ENCODE data around the gene CR1.
"Not testable (repeated sequence)": the region's sequence is repeated elsewhere in the genome, so short reads cannot be mapped to it uniquely, and the experiment has no call there.

Gene CR1

DNA sequence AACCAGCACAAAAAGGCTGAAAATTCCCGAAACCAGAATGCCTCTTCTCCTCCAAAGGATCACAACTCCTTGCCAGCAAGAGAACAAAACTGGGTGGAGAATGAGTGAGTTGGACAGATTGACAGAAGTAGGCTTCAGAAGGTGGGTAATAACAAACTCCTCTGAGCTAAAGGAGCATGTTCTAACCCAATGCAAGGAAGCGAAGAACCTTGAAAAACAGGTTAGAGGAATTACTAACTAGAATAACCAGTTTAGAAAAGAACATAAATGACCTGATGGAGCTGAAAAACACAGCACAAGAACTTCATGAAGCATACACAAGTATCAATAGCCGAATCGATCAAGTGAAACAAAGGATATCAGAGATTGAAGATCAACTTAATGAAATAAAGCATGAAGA, 93.5 kb downstream of the CR1 start:
- H3K27ac ChIP-seq (ENCODE audit: low read depth, low read length); H3K36me3 ChIP-seq (ENCODE audit: insufficient read depth, low read length); H3K4me1 ChIP-seq (ENCODE audit: control insufficient read depth, insufficient read depth, low read length, unreplicated experiment); H2AFZ ChIP-seq (ENCODE audit: low read length, unreplicated experiment); H3K79me2 ChIP-seq (ENCODE audit: control insufficient read depth, insufficient read depth, low read length, unreplicated experiment); H3K4me3 ChIP-seq (ENCODE audit: low read depth, low read length): not testable (repeated sequence)
- H3K27me3 ChIP-seq (ENCODE audit: insufficient read depth, low read length), result peaks cover 55% of the 10 kb centered on the region

DNA sequence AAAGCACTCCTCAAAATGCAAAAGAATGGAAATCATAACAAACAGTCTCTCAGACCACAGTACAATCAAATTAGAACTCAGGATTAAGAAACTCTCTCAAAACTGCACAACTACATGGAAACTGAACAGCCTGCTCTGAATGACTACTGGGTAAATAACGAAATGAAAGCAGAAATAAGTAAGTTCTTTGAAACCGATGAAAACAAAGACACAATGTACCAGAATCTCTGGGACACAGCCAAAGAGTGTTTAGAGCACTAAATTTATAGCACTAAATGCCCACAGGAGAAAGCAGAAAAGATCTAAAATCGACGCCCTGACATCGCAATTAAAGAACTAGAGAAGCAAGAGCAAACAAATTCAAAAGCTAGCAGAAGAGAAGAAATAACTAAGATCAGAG, 95.2 kb downstream of the CR1 start:
- not testable (repeated sequence) for H3K36me3 ChIP-seq (ENCODE audit: insufficient read depth, low read length); H2AFZ ChIP-seq (ENCODE audit: low read length, unreplicated experiment); H3K4me3 ChIP-seq (ENCODE audit: low read depth, low read length); H3K79me2 ChIP-seq (ENCODE audit: control insufficient read depth, insufficient read depth, low read length, unreplicated experiment); H3K4me1 ChIP-seq (ENCODE audit: control insufficient read depth, insufficient read depth, low read length, unreplicated experiment); H3K27ac ChIP-seq (ENCODE audit: low read depth, low read length)
- H3K27me3 ChIP-seq (ENCODE audit: insufficient read depth, low read length), result peaks cover 44% of the 10 kb centered on the region

DNA sequence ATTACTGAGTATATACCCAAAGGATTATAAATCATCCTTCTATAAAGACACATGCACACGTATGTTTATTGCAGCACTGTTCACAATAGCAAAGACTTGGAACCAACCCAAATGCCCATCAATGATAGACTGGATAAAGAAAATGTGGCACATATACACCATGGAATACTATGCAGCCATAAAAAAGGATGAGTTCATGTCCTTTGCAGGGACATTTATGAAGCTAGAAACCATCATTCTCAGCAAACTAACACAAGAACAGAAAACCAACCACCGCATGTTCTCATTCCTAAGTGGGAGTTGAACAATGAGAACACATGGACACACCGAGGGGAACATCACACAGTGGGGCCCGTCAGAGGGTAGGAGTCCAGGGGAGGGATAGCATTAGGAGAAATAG, 98.1 kb downstream of the CR1 start:
- H3K4me3 ChIP-seq (ENCODE audit: low read depth, low read length); H3K36me3 ChIP-seq (ENCODE audit: insufficient read depth, low read length); H3K27ac ChIP-seq (ENCODE audit: low read depth, low read length); H3K79me2 ChIP-seq (ENCODE audit: control insufficient read depth, insufficient read depth, low read length, unreplicated experiment); H2AFZ ChIP-seq (ENCODE audit: low read length, unreplicated experiment); H3K4me1 ChIP-seq (ENCODE audit: control insufficient read depth, insufficient read depth, low read length, unreplicated experiment): not testable (repeated sequence)
- H3K27me3 ChIP-seq (ENCODE audit: insufficient read depth, low read length), result peaks cover 23% of the 10 kb centered on the region

DNA sequence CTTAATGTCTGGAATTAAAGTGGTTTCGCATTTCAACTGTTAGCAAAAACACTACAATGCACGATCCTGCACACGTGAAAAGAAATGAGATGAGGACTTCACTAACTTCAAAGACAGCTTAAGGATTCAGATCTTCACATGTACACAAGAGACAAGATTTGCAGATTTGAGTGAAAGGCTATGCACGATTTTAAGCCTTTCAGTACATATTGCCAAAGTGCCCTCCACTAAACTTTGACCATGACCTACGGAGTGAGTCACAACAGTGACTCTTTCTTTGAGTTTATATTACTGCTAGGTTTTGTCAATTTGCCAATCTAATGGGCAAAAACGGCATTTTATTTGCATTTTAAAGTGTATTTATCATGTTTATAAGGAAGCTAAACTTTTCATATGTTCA, 107.8 kb downstream of the CR1 start:
- peaks cover 13% of the 10 kb centered on the region for H3K27me3 ChIP-seq (ENCODE audit: insufficient read depth, low read length)
- no peak overlapping the region for H2AFZ ChIP-seq (ENCODE audit: low read length, unreplicated experiment)
- H3K4me1 ChIP-seq (ENCODE audit: control insufficient read depth, insufficient read depth, low read length, unreplicated experiment), result peaks cover 2% of the 10 kb centered on the region

DNA sequence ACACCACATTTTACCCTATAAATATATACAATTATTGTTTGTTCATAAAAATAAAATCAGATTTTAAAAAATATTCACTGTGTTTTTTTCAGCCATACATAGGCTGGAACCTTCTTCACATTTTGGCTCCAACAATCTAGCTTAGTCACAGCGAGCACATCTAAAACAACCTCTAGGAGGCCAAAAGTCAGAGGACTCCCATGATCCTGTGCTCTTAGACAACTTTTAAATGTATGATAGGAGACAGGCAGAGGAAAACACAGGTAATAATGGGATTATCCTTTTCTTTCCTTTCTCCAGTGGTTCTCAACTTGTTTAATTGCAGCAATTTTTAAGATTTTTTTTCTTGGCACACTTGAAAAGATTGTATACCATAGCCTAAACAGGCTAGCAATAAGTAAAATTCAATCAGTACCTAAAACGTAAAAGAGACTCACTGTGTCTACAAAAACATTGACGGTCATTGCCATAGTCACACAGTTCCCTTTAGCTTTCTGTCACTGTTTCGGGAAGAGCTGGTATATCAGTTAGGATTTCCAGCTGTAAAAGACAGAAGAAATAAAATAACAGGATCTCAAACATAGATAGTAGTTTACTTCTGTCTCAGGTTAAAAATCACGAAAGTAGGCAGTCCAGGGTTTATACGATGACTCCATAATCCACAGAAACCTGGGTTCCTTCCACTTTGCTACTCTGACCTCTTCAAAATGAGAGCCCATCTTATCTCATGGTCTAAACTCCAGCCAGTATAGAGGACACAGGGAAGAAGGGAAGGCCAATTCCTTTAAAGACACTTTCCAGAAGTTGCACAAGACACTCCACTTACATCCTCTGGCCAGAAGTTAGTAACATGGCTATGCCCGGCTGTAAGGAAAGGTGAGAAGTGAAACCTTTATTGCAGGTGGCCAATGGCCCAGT, 109.7 kb downstream of the CR1 start:
- Histone ChIP-seq H3K27me3 (ENCODE audit: insufficient read depth, low read length) (peaks cover under 1% of the 10 kb centered on the region; the same call in 1 of the 2 replicates), H3K36me3 (ENCODE audit: insufficient read depth, low read length) (no peaks in the 10 kb centered on the region), H3K4me1 (ENCODE audit: control insufficient read depth, insufficient read depth, low read length, unreplicated experiment) (peaks cover 2% of the 10 kb centered on the region), H3K4me3 (ENCODE audit: low read depth, low read length) (no peak overlapping the region), H3K27ac (ENCODE audit: low read depth, low read length) (no peak overlapping the region), H3K79me2 (ENCODE audit: control insufficient read depth, insufficient read depth, low read length, unreplicated experiment) (no peaks in the 10 kb centered on the region), H2AFZ (ENCODE audit: low read length, unreplicated experiment) (no peak overlapping the region)

More for the DNA sequence above, 107.8 kb downstream of the CR1 start:
- Histone ChIP-seq H3K79me2 (ENCODE audit: control insufficient read depth, insufficient read depth, low read length, unreplicated experiment) (no peaks in the 10 kb centered on the region), H3K27ac (ENCODE audit: low read depth, low read length) (no peak overlapping the region), H3K36me3 (ENCODE audit: insufficient read depth, low read length) (no peaks in the 10 kb centered on the region), H3K4me3 (ENCODE audit: low read depth, low read length) (no peak overlapping the region)

DNA sequence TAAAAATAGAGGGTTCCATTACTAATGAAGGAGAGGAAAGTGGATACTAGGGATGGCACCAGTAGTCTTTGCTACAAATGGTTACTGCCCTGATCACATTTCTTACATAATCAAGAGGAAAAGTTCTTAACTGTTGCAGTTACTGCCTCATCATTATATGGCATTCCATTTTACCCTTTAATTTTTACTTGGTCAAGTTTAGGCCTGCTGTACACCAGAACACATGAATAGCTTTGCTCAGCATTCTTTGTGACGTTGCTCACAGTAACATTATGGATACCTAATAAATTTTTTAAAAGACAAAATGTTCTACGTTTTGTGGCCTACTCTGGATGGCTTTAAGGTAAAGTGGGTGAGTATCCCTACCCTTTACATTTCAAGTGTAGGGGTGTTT, 110.4 kb downstream of the CR1 start:
- Histone ChIP-seq H3K27ac (ENCODE audit: low read depth, low read length) (no peak overlapping the region), H3K4me3 (ENCODE audit: low read depth, low read length) (no peak overlapping the region), H3K4me1 (ENCODE audit: control insufficient read depth, insufficient read depth, low read length, unreplicated experiment) (peaks cover 2% of the 10 kb centered on the region), H3K36me3 (ENCODE audit: insufficient read depth, low read length) (no peaks in the 10 kb centered on the region), H3K27me3 (ENCODE audit: insufficient read depth, low read length) (peaks cover 4% of the 10 kb centered on the region; the same call in 1 of the 2 replicates), H3K79me2 (ENCODE audit: control insufficient read depth, insufficient read depth, low read length, unreplicated experiment) (no peaks in the 10 kb centered on the region), H2AFZ (ENCODE audit: low read length, unreplicated experiment) (no peak overlapping the region)

DNA sequence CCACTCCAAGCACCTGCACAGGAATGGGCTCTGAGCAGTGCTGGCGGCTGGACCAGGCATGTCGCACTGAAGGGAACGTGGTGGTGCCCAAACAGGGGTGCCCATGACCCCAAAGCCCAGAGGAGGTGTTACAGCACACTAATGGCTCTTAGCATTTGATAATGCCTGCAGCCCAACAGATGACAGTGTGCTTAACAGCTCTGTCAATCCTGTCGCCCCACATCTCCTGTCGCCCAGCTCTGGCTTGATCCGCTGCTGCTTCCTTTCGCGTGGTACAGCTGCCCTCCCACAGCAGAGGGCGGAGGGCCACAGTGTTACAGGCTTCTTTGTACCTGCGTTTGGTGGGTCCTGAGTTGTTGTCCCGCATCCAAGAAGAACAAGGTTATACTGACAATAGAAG, 116.8 kb downstream of the CR1 start:
- no peak overlapping the region for H3K27ac ChIP-seq (ENCODE audit: low read depth, low read length)
- H3K4me3 ChIP-seq (ENCODE audit: low read depth, low read length), result no peak overlapping the region
- H2AFZ ChIP-seq (ENCODE audit: low read length, unreplicated experiment), result no peak overlapping the region
- H3K4me1 ChIP-seq (ENCODE audit: control insufficient read depth, insufficient read depth, low read length, unreplicated experiment), result no peaks in the 10 kb centered on the region
- peaks cover 14% of the 10 kb centered on the region; the same call in 1 of the 2 replicates for H3K27me3 ChIP-seq (ENCODE audit: insufficient read depth, low read length)
- no peaks in the 10 kb centered on the region for H3K36me3 ChIP-seq (ENCODE audit: insufficient read depth, low read length)
- H3K79me2 ChIP-seq (ENCODE audit: control insufficient read depth, insufficient read depth, low read length, unreplicated experiment), result no peaks in the 10 kb centered on the region

DNA sequence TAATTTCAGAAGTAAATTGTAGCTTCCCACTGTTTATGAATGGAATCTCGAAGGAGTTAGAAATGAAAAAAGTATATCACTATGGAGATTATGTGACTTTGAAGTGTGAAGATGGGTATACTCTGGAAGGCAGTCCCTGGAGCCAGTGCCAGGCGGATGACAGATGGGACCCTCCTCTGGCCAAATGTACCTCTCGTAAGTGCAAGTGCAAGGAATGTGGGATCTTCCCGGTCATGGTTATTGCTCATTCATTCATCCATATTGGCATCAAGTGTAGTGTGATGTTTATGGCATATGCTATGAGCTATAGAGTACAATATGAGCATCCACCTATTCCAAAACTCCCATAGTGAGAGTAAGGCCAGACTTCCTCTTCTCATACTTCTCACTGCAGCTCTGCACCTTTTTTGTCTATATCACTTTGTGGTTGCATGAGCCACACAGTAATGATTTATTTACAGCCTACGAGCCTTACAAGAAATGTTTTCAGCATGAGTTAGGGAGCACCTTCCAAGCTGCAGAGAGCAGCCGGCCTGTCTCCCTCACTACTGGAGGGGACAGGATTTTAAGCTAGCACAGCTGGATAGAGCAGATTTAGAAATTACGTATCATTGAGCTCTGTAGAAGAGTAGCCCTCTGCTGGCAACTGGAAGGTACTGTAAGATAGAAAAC, 124.0 kb downstream of the CR1 start:
- H3K27ac ChIP-seq (ENCODE audit: low read depth, low read length), result no peak overlapping the region
- H3K27me3 ChIP-seq (ENCODE audit: insufficient read depth, low read length), result peaks cover 9% of the 10 kb centered on the region
- no peaks in the 10 kb centered on the region for H3K79me2 ChIP-seq (ENCODE audit: control insufficient read depth, insufficient read depth, low read length, unreplicated experiment)
- no peak overlapping the region for H2AFZ ChIP-seq (ENCODE audit: low read length, unreplicated experiment)
- no peak overlapping the region for H3K4me3 ChIP-seq (ENCODE audit: low read depth, low read length)
- no peaks in the 10 kb centered on the region for H3K4me1 ChIP-seq (ENCODE audit: control insufficient read depth, insufficient read depth, low read length, unreplicated experiment)
- H3K36me3 ChIP-seq (ENCODE audit: insufficient read depth, low read length), result no peaks in the 10 kb centered on the region

DNA sequence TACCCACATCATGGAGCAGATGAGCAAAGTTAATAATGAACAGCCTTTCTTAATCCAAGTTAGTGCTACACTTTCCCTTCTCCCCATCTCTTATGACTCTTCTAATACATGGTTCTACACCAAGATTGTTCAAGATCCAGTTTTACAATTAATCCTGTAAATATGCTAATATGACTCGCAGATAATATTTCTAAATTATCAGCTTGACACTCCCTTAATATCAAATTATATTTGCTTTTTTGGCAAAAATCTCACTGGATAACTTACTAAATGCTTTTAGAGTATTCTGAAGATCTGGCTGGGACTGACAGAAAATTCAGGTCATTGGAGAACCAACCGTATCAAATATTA, 124.6 kb downstream of the CR1 start:
- Histone ChIP-seq H3K4me1 (ENCODE audit: control insufficient read depth, insufficient read depth, low read length, unreplicated experiment) (no peaks in the 10 kb centered on the region), H3K36me3 (ENCODE audit: insufficient read depth, low read length) (no peaks in the 10 kb centered on the region), H3K27me3 (ENCODE audit: insufficient read depth, low read length) (peaks cover 8% of the 10 kb centered on the region), H3K4me3 (ENCODE audit: low read depth, low read length) (no peak overlapping the region), H2AFZ (ENCODE audit: low read length, unreplicated experiment) (no peak overlapping the region), H3K79me2 (ENCODE audit: control insufficient read depth, insufficient read depth, low read length, unreplicated experiment) (no peaks in the 10 kb centered on the region), H3K27ac (ENCODE audit: low read depth, low read length) (no peak overlapping the region)

DNA sequence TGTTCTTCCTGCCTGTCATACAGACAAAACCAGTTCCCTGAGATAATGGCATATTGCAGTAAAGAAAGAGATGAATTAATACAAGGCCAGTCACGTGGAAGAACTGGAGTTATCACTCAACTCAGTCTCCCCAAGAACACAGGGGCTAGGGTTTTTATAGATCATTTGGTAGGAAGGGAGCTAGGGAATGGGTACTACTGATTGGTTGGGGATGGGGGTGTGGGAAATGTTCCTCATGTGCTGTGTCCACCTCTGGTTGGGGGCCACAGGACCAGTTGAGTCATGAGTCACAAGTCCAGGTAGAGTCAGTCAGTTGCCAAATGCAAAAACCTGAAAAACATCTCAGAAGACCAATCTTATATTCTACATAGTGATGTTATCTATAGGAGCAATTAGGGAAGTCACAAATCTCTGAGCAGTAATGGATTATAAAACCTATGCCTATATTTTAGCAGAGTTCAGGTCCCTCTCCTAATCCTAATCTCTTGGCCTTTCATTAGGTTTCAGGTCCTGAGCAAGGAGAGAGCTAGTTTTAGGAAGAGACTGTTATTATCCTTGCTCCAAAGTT, 129.6 kb downstream of the CR1 start:
- not testable (repeated sequence) for H3K27me3 ChIP-seq (ENCODE audit: insufficient read depth, low read length); H3K27ac ChIP-seq (ENCODE audit: low read depth, low read length); H2AFZ ChIP-seq (ENCODE audit: low read length, unreplicated experiment); H3K4me1 ChIP-seq (ENCODE audit: control insufficient read depth, insufficient read depth, low read length, unreplicated experiment); H3K4me3 ChIP-seq (ENCODE audit: low read depth, low read length); H3K79me2 ChIP-seq (ENCODE audit: control insufficient read depth, insufficient read depth, low read length, unreplicated experiment); H3K36me3 ChIP-seq (ENCODE audit: insufficient read depth, low read length)

DNA sequence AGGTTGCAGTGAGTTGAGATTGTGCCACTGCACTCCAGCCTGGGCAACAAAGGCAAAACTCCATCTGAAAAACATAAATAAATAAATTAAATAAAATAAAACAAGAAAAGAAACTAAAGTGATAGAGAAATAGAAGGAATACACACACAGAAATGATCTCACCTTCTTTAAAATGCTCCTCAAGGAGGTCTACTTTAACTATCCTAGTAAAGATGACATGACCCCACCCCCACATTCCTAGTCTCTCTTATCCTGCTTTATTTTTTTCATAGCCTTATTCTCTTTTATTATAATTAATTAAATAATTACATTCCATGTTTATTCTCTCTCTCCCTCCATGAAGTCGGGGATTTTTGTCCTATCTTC, 131.0 kb downstream of the CR1 start:
- H3K79me2 ChIP-seq (ENCODE audit: control insufficient read depth, insufficient read depth, low read length, unreplicated experiment), result no peaks in the 10 kb centered on the region
- no peak overlapping the region for H3K4me3 ChIP-seq (ENCODE audit: low read depth, low read length)
- H3K27ac ChIP-seq (ENCODE audit: low read depth, low read length), result no peak overlapping the region
- H3K4me1 ChIP-seq (ENCODE audit: control insufficient read depth, insufficient read depth, low read length, unreplicated experiment), result peaks cover 3% of the 10 kb centered on the region
- H3K27me3 ChIP-seq (ENCODE audit: insufficient read depth, low read length), result peaks cover 7% of the 10 kb centered on the region; the same call in 1 of the 2 replicates
- no peaks in the 10 kb centered on the region for H3K36me3 ChIP-seq (ENCODE audit: insufficient read depth, low read length)
- no peak overlapping the region for H2AFZ ChIP-seq (ENCODE audit: low read length, unreplicated experiment)
